Left colon (tissue), 2 donors: Measurements from ENCODE around the gene SP140. TPM values are rescaled to one million over a fixed set of nuclear protein-coding genes. Genes with fewer than 3 reads are reported as not detected.
A peak's percentile ranks its signal among the peaks of the same experiment; 100 is the strongest.

Source experiments
- ATAC-seq: fragments of 200-7000 bp; cut with Tn5 transposase; one replicate; pipeline ENCODE4 v1.9.1; 2020; ENCODE audit warnings: mild to moderate bottlenecking, moderate library complexity
- DNase-seq, 2 donors: peaks; one replicate each; pipeline ENCODE4 v3.0.0-alpha.2; 2020
- intact Hi-C, 2 donors: fragments of 100-400 bp; cut with DNase I in 1 of 2; cut with micrococcal nuclease in 1 of 2; formaldehyde crosslinking; loops; one replicate each; pipeline versions ENCODE4 v1.11.2 to v1.14.0; 2022; cut with DNase I, micrococcal nuclease
- total RNA-seq, 2 donors: library from RNA; stranded (reverse); fragmentation: NEBNext Ultra II Directional; extraction: Animal tissue kit (Norgen Biotek cat#: 25700); gene quantifications; one replicate each; pipeline ENCODE4 v1.2.1, GENCODE V29; 2021
- donor health status: DM: no; HTN: no; CAD: no.
- donor health status: DM: yes; HTN: yes; CAD: no.

Gene SP140
- total RNA-seq, 2 donors from 2014 or later = 1.1 to 2.6 TPM

DNA sequence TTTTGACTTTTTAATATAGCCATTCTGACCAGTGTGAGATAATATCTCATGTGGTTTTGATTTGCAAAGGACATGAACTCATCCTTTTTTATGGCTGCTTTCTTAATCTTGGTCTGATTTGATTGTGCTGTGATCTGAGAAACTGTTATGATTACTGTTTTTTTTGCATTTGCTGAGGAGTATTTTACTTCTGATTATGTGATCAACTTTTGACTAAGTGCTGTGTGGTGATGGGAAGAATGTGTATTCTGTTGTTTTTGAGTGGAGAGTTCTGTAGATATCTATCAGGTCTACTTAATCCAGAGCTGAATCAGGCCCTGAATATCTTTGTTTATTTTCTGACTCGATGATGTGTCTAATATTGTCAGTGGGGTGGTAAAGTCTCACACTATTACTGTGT is 118.2 kb downstream of the SP140 start:
- intact Hi-C loops = no loop called here
- no peak for ATAC-seq
- no peak for DNase-seq

DNA sequence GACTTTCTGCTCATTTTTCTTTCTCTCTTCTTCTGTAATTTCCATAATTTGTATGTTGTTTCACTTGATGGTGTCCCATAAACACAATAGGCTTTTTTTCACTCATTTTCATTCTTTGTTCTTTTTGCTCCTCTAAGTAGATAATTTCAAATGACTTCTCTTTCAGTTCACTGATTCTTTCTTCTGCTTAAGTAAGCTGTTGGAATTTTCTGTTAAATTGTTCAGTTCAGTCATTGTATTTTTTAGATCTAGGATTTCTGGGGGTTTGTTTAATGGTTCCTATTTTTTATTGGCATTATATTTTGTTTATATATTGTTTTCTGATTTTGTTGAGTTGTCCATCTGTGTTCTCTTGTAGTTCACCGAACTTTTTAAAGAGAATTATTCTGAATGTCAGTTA is 120.9 kb downstream of the SP140 start:
- intact Hi-C loops = no loop called here
- no peak for ATAC-seq
- DNase-seq = no peak

DNA sequence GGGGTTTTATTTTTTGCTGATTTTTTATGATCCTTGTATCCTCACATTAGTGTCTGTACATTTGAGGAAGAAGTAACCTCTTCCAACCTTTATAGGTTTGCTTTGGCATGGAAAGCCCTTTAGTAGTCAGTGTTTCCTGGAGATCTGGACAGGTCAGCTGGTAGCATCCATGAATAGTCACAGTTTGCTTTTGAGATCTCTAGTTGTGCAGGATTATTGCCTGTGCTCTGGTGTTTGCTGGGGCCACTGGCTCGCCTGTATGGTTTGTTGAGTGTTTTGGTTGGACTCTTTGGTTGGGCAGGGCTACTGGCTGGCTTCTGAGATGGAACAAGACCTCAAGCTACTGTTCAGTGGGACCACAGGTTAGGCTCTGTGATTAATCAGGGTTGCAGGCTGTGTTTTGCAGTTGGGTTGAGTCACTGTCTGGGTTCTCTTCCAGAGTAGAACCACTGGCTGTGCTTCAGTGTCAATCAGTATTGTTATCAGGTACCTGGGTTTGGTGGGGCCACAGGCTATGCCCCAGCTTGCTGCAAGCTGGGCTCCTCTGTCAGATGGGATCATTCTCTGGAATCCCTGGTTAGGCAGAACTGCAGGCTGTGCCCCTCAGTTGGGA is 121.5 kb downstream of the SP140 start:
- no peak for ATAC-seq
- DNase-seq = no peak
- intact Hi-C loops = no loop called here

DNA sequence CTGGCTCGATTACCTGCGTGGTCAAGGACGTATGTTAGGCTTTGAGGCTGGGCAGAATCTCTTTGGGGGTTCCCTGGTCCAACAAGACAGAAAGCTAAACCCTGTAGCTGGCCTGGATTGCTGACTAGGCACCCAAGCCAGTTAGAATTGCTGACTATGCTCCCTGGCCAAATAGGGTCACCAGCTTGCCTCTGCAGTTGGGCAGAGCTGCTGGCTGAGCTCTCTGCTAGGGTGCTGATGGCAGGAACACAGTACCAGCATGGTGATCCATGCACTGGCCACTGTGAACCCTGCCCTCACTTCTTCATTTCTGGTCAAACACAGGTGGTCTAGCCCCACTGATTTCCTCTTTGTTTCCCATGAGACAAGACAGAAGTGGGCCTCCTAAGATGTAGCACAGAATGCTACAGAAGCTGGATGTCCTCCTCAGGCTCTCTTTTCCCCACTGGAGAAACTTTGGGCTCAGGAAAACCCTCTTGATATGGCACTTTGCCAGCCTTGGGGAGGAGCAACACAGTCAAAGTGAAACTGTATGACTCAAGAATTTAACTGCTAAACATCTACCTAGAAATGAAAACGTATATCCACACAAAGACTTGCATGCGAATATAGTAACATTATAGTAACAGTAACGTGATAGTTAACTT is 122.2 kb downstream of the SP140 start:
- DNase-seq (no peak), ATAC-seq (peak; percentile 33)
- intact Hi-C loops = no loop called here

DNA sequence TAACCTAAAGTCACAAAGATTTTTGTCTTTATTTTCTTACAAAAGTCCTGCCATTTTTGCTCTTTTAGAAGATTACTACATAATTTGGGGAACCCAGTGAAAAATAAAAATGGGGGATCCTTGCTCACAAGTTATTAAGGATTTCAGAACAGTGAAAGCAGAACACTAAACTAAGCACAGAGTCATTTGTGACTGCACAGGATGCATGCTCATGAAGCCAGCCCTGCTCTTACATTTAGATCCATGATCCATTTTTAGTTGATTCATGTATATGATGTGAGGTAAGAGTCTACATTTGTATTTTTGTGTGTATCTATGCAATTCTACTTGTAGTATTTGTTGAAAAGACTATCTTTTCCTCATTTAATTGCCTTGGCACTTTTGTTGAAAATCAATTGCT is 123.3 kb downstream of the SP140 start:
- ATAC-seq (no peak), DNase-seq (no peak)
- intact Hi-C loops = no loop called here

DNA sequence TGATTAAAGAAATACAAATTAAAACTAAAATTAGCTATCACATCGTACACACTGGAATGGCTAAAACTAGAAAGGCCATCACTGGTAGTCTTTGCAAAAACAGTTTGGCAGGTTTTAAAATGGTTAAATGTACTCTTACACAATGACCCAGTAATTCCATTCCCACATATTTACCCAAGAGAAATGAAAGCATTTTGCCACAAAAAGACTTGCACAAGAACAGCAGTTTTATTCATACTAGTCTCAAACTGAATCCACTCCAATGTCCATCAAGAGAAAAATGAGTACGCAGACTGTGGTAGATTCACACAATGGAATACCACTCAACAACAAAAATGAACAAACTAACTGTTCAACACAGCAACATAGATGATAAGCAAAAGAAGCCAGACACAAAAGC is 130.5 kb downstream of the SP140 start:
- DNase-seq (no peak), ATAC-seq (no peak)
- intact Hi-C loops = no loop called here

DNA sequence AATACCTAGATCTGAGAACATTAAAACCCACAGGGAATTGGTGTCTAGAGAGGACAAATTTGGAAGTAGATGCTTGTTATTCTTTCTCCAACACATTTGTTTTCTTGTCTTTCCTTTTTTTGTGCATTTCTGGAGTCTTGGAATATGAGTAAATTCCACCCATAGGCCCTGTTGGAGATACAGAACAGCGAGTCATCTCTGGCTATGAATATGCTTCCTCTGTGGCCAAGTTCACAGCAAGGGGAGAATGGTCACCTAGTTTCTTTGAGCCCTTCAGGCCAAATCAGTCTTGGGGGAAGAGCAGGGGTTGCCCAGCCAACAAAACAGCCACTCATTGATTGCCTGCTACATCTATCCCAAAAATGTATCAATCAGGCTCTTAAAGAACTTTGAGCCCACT is 132.8 kb downstream of the SP140 start:
- intact Hi-C loops = no loop called here
- DNase-seq = no peak
- ATAC-seq = no peak

DNA sequence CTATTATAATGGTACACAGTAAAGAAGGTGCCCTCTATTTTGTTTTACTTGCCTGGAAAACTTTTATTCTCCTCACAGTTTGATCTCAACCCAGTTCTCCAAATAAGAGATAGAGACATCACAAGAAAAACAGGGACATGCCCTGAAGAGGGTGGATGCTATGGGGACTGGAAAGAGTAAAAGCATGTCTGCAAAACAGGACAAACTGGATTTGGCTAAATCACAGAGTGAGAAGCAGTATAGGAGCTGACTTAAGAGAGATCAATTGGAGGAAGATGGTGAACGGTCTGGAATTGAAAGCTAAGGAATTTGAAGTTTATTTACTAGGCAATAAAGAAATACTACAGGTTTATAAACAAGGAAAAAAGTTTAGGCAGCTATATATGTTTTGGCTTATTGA is 134.5 kb downstream of the SP140 start:
- no peak for ATAC-seq
- no peak for DNase-seq

DNA sequence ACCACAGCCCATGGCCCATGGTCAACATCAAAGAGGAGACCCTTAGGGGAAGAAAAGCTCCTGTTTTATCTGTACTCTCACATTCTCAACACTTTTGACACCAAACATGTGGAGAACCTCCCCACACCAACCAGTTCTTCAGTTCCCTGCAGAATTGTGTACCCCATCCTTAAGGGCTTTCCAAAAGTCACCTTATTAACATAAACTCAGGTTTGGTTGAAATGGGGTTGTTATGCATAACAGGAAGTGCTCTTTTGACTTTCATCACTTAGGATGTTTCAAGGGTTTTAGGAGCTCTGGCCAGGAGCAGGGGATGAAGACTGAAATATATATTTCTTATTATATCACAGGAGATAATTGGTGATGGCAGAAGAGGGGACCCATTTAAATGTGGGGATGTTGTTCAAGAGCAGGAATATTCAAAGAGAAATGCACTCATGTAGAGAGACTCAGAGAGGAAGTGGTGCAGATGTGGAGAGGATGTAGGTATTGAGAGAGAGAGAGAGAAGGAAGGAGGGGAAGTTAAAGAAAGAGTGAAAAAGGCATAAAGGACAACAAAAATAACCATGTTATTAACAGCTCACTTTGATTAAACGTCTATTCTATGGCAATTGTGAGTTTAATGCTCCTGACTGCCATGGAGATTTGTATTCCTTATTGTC is 136.6 kb downstream of the SP140 start:
- ATAC-seq (no peak), DNase-seq (no peak)
- intact Hi-C loops = no loop called here

More for the DNA sequence above, 134.5 kb downstream of the SP140 start:
- intact Hi-C loops = no loop called here

Other genes starting within 250 kb of the SP140 start
- gene SLC16A14, start 156.8 kb upstream of the SP140 start, total RNA-seq = 10 to 100 TPM in 1 of 2 donors, 1 to 10 TPM in 1; 2.5 to 20.4 TPM
- 10 to 100 TPM; 16.2 to 21.5 TPM for gene SP110, start 5.8 kb upstream of the SP140 start, total RNA-seq
- gene SP140L, start 101.5 kb downstream of the SP140 start, total RNA-seq = 10 to 100 TPM; 18.6 to 23.4 TPM
- 10 to 100 TPM; 65.5 to 69.3 TPM for gene SP100, start 190.5 kb downstream of the SP140 start, total RNA-seq